Thoracic aorta (tissue), 2 donors: Measurements from ENCODE around the gene FJX1. TPM values are rescaled to one million over a fixed set of nuclear protein-coding genes. Genes with fewer than 3 reads are reported as not detected.

ENCODE experiments used
- ATAC-seq: fragments of 150-250 bp; one replicate; pipeline ENCODE4 v1.8.0; 2017; ENCODE audit warnings: low read depth; ENCODE audit not compliant: insufficient number of reproducible peaks, low FRiP score
- DNase-seq: peaks from one replicate; pipeline ENCODE4 v3.0.0-alpha.2; 2020; ENCODE audit warnings: low spot score
- H3K27ac ChIP-seq, 2 donors: fragments of 200-600 bp; sonication (generic); 1 replicate in 1 of 2; 2 replicates in 1 of 2; pipeline ENCODE4 v1.5.1; 2016; ENCODE audit warnings: mild to moderate bottlenecking in 2 of 2, moderate library complexity in 2 of 2
- H3K27me3 ChIP-seq: fragments of 200-600 bp; sonication (generic); replicated peaks from 2 replicates; pipeline ENCODE4 v1.6.0; 2016; ENCODE audit warnings: mild to moderate bottlenecking; ENCODE audit not compliant: insufficient read depth
- H3K36me3 ChIP-seq: fragments of 200-600 bp; sonication (generic); one replicate; pipeline ENCODE4 v1.5.1; 2016
- H3K4me1 ChIP-seq, 2 donors: fragments of 200-600 bp; sonication (generic); 1 replicate in 1 of 2; 2 replicates in 1 of 2; pipeline versions ENCODE4 v1.5.1 to v1.6.0; 2016; ENCODE audit warnings: low read depth in 2 of 2, mild to moderate bottlenecking in 1 of 2; ENCODE audit not compliant: control insufficient read depth in 1 of 2
- H3K4me3 ChIP-seq: fragments of 200-600 bp; sonication (generic); 2 replicates; pipeline ENCODE4 v1.5.1; 2016; ENCODE audit warnings: mild to moderate bottlenecking
- H3K9me3 ChIP-seq: fragments of 200-600 bp; sonication (generic); 2 replicates; pipeline ENCODE4 v1.5.1; 2016
- CTCF ChIP-seq: fragments of 200-600 bp; sonication (generic); IDR thresholded peaks from one replicate; pipeline ENCODE4 v1.5.1; 2019; ENCODE audit warnings: antibody characterized with exemption
- total RNA-seq, 2 donors: library from RNA; depleted of rRNA; stranded (reverse); fragments of >200 nt; gene quantifications; one replicate each; pipeline versions ENCODE4 v1.1.0 to v1.2.3, GENCODE V29; 2016

FJX1 gene
- total RNA-seq, 2 donors from 2014 or later = 5.4 to 19.2 TPM

- ATAC-seq (no peak), DNase-seq (no peak)
- peaks cover 5 to 14% of the 10 kb centered on the region in 2 donors for H3K4me1 ChIP-seq
- no peak overlapping the region for H3K4me3 ChIP-seq
- no peak for TF ChIP-seq CTCF
- H3K36me3 ChIP-seq = no peaks in the 10 kb centered on the region
- no peak overlapping the region for H3K27ac ChIP-seq
- H3K27me3 ChIP-seq = no peaks in the 10 kb centered on the region
- no peaks in the 10 kb centered on the region for H3K9me3 ChIP-seq
Observed at GRCh38 chr11:35587972-35588371, 30.3 kb upstream of the FJX1 start.

GRCh38 chr11:35588627-35589026, 29.6 kb upstream of the FJX1 start:
- no peak for TF ChIP-seq CTCF
- no peak for ATAC-seq
- no peak overlapping the region for H3K27ac ChIP-seq

GRCh38 chr11:35589281-35589680, 29.0 kb upstream of the FJX1 start:
- Histone ChIP-seq H3K27me3 (no peaks in the 10 kb centered on the region), H3K9me3 (no peaks in the 10 kb centered on the region), H3K36me3 (no peaks in the 10 kb centered on the region), H3K4me1 (peaks cover 5 to 9% of the 10 kb centered on the region in 2 donors), H3K4me3 (no peak overlapping the region), H3K27ac (no peak overlapping the region)
- no peak for TF ChIP-seq CTCF
- no peak for DNase-seq
- no peak for ATAC-seq

More at GRCh38 chr11:35588627-35589026, 29.6 kb upstream of the FJX1 start:
- H3K36me3 ChIP-seq = no peaks in the 10 kb centered on the region
- H3K4me3 ChIP-seq = no peak overlapping the region
- H3K27me3 ChIP-seq = no peaks in the 10 kb centered on the region
- H3K4me1 ChIP-seq = peaks cover 5 to 9% of the 10 kb centered on the region in 2 donors
- DNase-seq = no peak
- H3K9me3 ChIP-seq = no peaks in the 10 kb centered on the region

GRCh38 chr11:35590412-35590811, 27.8 kb upstream of the FJX1 start:
- DNase-seq (no peak), ATAC-seq (no peak)
- no peak for TF ChIP-seq CTCF
- Histone ChIP-seq H3K9me3 (no peaks in the 10 kb centered on the region), H3K36me3 (no peaks in the 10 kb centered on the region), H3K4me1 (peaks cover 5 to 9% of the 10 kb centered on the region in 2 donors), H3K27ac (no peak overlapping the region), H3K27me3 (no peaks in the 10 kb centered on the region), H3K4me3 (no peak overlapping the region)

- H3K4me1 ChIP-seq = no peaks in the 10 kb centered on the region
- no peaks in the 10 kb centered on the region for H3K36me3 ChIP-seq
- no peak overlapping the region for H3K27ac ChIP-seq
- H3K27me3 ChIP-seq = no peaks in the 10 kb centered on the region
- H3K9me3 ChIP-seq = no peaks in the 10 kb centered on the region
- no peak overlapping the region for H3K4me3 ChIP-seq
- ATAC-seq (no peak), DNase-seq (no peak)
- no peak for TF ChIP-seq CTCF
Observed at GRCh38 chr11:35593143-35593542, 25.1 kb upstream of the FJX1 start.
